Thyroid gland (tissue), 4 donors: ENCODE measurements around the gene SOX10.

Experiments
- CTCF ChIP-seq, 6 experiments: fragments of 200-600 bp in 3 of 6; fragments of 450-650 bp in 3 of 6; sonication (generic) in 3 of 6; IDR thresholded peaks; one replicate each; pipeline ENCODE4 v1.5.1; 2016 to 2019; ENCODE audit warnings: antibody characterized with exemption in 6 of 6, mild to moderate bottlenecking in 2 of 6, inconsistent platforms in 1 of 6, moderate library complexity in 1 of 6
- POLR2A ChIP-seq, 2 donors: fragments of 450-650 bp; IDR thresholded peaks; one replicate each; pipeline ENCODE4 v1.6.1; 2017; ENCODE audit warnings: antibody characterized with exemption in 2 of 2, mild to moderate bottlenecking in 2 of 2, moderate library complexity in 1 of 2

- TF ChIP-seq CTCF (IDR thresholded peaks at IDR 0.05) (no peak), POLR2A (IDR thresholded peaks at IDR 0.05) (no peak)
Observed at GRCh38 chr22:37943825-37944198, 40.5 kb downstream of the SOX10 start.
